Brain microvascular endothelial cell (primary cell): ENCODE data around the gene MYH10.
A peak's percentile ranks its signal among the peaks of the same experiment; 100 is the strongest.

ENCODE experiments used
- DNase-seq: peaks from one replicate; pipeline ENCODE4 v3.0.0-alpha.2; 2020
- H3K27ac ChIP-seq: fragments of 250-450 bp; sonication (Bioruptor Pico); 2 replicates; pipeline ENCODE4 v1.5.1; 2020; ENCODE audit warnings: mild to moderate bottlenecking, moderate library complexity
- H3K27me3 ChIP-seq: fragments of 250-450 bp; sonication (Bioruptor Pico); replicated peaks from 2 replicates; pipeline ENCODE4 v1.5.1; 2020; ENCODE audit warnings: mild to moderate bottlenecking
- H3K36me3 ChIP-seq: fragments of 250-450 bp; sonication (Bioruptor Pico); replicated peaks from 2 replicates; pipeline ENCODE4 v1.5.1; 2020; ENCODE audit warnings: mild to moderate bottlenecking
- H3K4me3 ChIP-seq: 2 replicates; pipeline ENCODE4 v1.5.1; 2011; ENCODE audit warnings: low read depth, mild to moderate bottlenecking, control low read depth, low read length, moderate library complexity
- in situ Hi-C: cut with HindIII; loops from 2 replicates; pipeline ENCODE4 v1.10.0; 2017; ENCODE audit warnings: low sequenced_read_pairs, low pct_ligation_motif_present
- TF ChIP-seq, protein P1 (sequence below): IDR thresholded peaks from 2 replicates; pipeline ENCODE4 v1.5.1; 2011; ENCODE audit warnings: low read depth, mild to moderate bottlenecking, moderate library complexity, low read length, control low read depth, inconsistent platforms; ENCODE audit errors: missing control alignments

MYH10 gene

GRCh38 chr17:8647202-8647601 lies 16.7 kb upstream of the MYH10 start:
- in situ Hi-C loops, result no loop called here
- Histone ChIP-seq H3K27me3 (no peaks in the 10 kb centered on the region), H3K27ac (no peak overlapping the region), H3K36me3 (no peaks in the 10 kb centered on the region), H3K4me3 (no peak overlapping the region)
- TF ChIP-seq, protein P1, sequence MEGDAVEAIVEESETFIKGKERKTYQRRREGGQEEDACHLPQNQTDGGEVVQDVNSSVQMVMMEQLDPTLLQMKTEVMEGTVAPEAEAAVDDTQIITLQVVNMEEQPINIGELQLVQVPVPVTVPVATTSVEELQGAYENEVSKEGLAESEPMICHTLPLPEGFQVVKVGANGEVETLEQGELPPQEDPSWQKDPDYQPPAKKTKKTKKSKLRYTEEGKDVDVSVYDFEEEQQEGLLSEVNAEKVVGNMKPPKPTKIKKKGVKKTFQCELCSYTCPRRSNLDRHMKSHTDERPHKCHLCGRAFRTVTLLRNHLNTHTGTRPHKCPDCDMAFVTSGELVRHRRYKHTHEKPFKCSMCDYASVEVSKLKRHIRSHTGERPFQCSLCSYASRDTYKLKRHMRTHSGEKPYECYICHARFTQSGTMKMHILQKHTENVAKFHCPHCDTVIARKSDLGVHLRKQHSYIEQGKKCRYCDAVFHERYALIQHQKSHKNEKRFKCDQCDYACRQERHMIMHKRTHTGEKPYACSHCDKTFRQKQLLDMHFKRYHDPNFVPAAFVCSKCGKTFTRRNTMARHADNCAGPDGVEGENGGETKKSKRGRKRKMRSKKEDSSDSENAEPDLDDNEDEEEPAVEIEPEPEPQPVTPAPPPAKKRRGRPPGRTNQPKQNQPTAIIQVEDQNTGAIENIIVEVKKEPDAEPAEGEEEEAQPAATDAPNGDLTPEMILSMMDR, result no peak
- DNase-seq, result no peak

DNA sequence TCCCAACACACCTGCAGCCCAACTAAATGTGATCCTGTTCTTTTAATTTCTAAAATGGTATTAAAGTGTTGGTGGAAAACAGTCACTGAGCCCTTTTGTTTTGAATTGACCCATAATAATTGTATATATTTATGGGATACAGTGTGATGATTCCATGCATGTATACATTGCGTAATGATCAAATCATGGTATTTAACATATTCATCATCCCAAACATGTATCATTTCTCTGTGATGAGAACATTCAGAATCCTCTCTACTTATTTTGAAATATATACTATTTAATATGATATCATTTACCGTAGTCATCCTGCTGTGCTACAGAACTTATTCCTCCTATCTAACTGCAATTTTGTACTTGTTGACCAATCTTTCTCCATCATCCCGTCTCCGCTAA lies 14.0 kb upstream of the MYH10 start:
- TF ChIP-seq, protein P1, result no peak
- H3K36me3 ChIP-seq, result no peaks in the 10 kb centered on the region
- no peak overlapping the region for H3K27ac ChIP-seq
- no peak for DNase-seq
- in situ Hi-C loops, result no loop called here
- H3K4me3 ChIP-seq, result no peak overlapping the region
- no peaks in the 10 kb centered on the region for H3K27me3 ChIP-seq

DNA sequence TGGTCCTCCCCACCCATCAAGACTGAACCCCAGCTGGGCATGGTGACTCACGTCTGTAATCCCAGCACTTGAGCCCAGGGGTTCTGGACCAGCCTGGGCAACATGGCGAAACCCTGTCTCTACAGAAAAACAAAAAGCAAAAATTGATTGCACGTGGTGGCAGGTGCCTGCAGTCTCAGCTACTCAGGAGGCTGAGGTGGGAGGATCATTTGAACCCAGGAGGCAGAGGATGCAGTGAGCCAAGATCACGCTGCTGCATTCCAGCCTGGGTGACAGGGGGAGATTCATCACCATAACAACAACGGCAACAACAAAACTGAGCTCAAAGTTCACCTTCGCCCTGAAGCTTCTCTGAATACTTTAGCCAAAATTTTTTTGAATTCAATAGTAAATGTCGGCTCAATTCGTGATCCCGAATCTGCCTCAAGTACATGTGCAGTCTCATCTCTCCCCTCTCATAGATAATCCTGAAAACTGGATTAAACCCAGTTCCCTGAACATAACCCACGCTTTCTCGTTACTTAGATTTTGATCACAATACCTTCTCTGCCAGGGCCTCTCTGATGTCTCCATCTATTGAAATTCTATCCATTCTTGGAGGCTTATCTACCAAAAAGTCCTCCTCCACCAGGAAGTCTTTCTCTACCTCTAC lies 13.5 kb upstream of the MYH10 start:
- no peaks in the 10 kb centered on the region for H3K27me3 ChIP-seq
- no peak for DNase-seq
- H3K27ac ChIP-seq, result no peak overlapping the region
- no peak overlapping the region for H3K4me3 ChIP-seq
- TF ChIP-seq, protein P1, result no peak
- no peaks in the 10 kb centered on the region for H3K36me3 ChIP-seq
- in situ Hi-C loops, result no loop called here

- H3K27ac ChIP-seq, result no peak overlapping the region
- in situ Hi-C loops, result no loop called here
- no peak for DNase-seq
- no peaks in the 10 kb centered on the region for H3K36me3 ChIP-seq
- H3K4me3 ChIP-seq, result no peak overlapping the region
- no peaks in the 10 kb centered on the region for H3K27me3 ChIP-seq
- TF ChIP-seq, protein P1, result no peak
Observed at GRCh38 chr17:8639709-8640108, 9.2 kb upstream of the MYH10 start.

- DNase-seq, result no peak
- no peaks in the 10 kb centered on the region for H3K36me3 ChIP-seq
- TF ChIP-seq, protein P1, result no peak
- no peak overlapping the region for H3K4me3 ChIP-seq
- H3K27ac ChIP-seq, result no peak overlapping the region
- in situ Hi-C loops, result no loop called here
- no peaks in the 10 kb centered on the region for H3K27me3 ChIP-seq
Observed at GRCh38 chr17:8632061-8632460, 1.5 kb upstream of the MYH10 start.

DNA sequence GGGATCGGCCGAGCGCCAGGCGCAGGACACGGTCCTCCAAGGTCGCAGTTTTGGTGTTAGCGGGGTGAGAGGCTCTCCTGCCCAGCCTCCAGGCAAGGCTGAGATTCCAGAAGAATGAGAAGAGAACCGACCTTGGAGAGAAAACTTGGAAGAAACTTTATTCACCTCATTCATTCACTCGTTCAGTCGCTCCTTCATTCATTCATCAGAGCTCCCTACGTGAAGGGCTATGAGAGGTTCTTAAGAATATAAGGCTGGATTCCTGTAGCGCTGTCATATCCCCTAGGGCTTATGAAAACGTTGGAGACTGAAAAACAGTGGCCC lies 991 bp upstream of the MYH10 start:
- Histone ChIP-seq H3K27me3 (no peaks in the 10 kb centered on the region), H3K4me3 (peak overlapping the region; percentile 90), H3K27ac (no peak overlapping the region), H3K36me3 (no peaks in the 10 kb centered on the region)
- TF ChIP-seq, protein P1, result no peak
- no peak for DNase-seq
- in situ Hi-C loops, result no loop called here
